Caco-2 (cell line): ENCODE data around the gene LUZP1. TPM values are rescaled to one million over a fixed set of nuclear protein-coding genes. Genes with fewer than 3 reads are reported as not detected.

ENCODE experiments used
- BruUV-seq: library from RNA; stranded (reverse); fragments of 400-500 nt; replicated peaks from 2 replicates; lab custom pipeline; 2021; lab: Mats Ljungman, UMichigan
- CTCF ChIA-PET: fragments of 300-600 bp; sonication (Branson Sonifier 250); formaldehyde crosslinking; loops from one replicate; lab custom pipeline; 2022; ENCODE audit warnings: antibody characterized with exemption; lab: Charles Lee
- POLR2A ChIA-PET: fragments of 300-600 bp; sonication (Branson Sonifier 250); formaldehyde crosslinking; loops from one replicate; lab custom pipeline; 2022; ENCODE audit warnings: antibody characterized with exemption; lab: Charles Lee
- DNase-seq, 2 experiments: peaks; one replicate each; pipeline versions ENCODE4 v3.0.0 to v3.0.0-alpha.2; 2020 to 2022
- H3K27me3 ChIP-seq: replicated peaks from 2 replicates; pipeline ENCODE4 v1.6.0; 2011; ENCODE audit warnings: low read length; ENCODE audit not compliant: control insufficient read depth, insufficient read depth
- H3K36me3 ChIP-seq: 2 replicates; pipeline ENCODE4 v1.5.1; 2011; ENCODE audit warnings: low read length; ENCODE audit not compliant: control insufficient read depth, insufficient read depth
- H3K4me1 ChIP-seq: fragments of 250-450 bp; sonication (Bioruptor Pico); 2 replicates; pipeline ENCODE4 v1.5.1; 2020; ENCODE audit warnings: mild to moderate bottlenecking
- H3K4me3 ChIP-seq: 2 replicates; pipeline ENCODE4 v1.5.1; 2011; ENCODE audit warnings: low read depth, mild to moderate bottlenecking, control low read depth, low read length
- H3K9me3 ChIP-seq: fragments of 250-450 bp; sonication (Bioruptor Pico); 2 replicates; pipeline ENCODE4 v1.5.1; 2020; ENCODE audit warnings: mild to moderate bottlenecking, moderate library complexity
- H3K27ac Mint-ChIP-seq: one replicate; pipeline ENCODE4 v1.8.0; 2022; ENCODE audit warnings: mixed read lengths; ENCODE audit not compliant: unreplicated experiment
- H3K27me3 Mint-ChIP-seq: one replicate; pipeline ENCODE4 v1.8.0; 2022; ENCODE audit warnings: mixed read lengths; ENCODE audit not compliant: insufficient read depth, unreplicated experiment
- H3K36me3 Mint-ChIP-seq: one replicate; pipeline ENCODE4 v1.8.0; 2022; ENCODE audit warnings: mild to moderate bottlenecking, mixed read lengths; ENCODE audit not compliant: insufficient read depth, unreplicated experiment
- H3K4me1 Mint-ChIP-seq: one replicate; pipeline ENCODE4 v1.8.0; 2022; ENCODE audit warnings: low read depth, mixed read lengths; ENCODE audit not compliant: unreplicated experiment
- H3K4me3 Mint-ChIP-seq: one replicate; pipeline ENCODE4 v1.8.0; 2022; ENCODE audit warnings: mild to moderate bottlenecking, moderate library complexity, mixed read lengths; ENCODE audit not compliant: unreplicated experiment
- H3K9me3 Mint-ChIP-seq: one replicate; pipeline ENCODE4 v1.8.0; 2022; ENCODE audit warnings: mixed read lengths; ENCODE audit not compliant: unreplicated experiment
- intact Hi-C: fragments of 100-400 bp; cut with micrococcal nuclease; formaldehyde crosslinking; loops from one replicate; pipeline ENCODE4 v1.10.0; 2022; ENCODE audit not compliant: unreplicated experiment
- total RNA-seq: library from RNA; stranded (reverse); gene quantifications from 2 replicates; pipeline ENCODE4 v1.2.3, GENCODE V29; 2022
- TF ChIP-seq, protein P1 (sequence below), 2 experiments: fragments of 200-600 bp in 1 of 2; IDR thresholded peaks; 1 replicate in 1 of 2; 2 replicates in 1 of 2; pipeline versions ENCODE4 v1.5.1 to v1.8.0; 2011 to 2022; ENCODE audit warnings: antibody characterized with exemption in 1 of 2, control low read depth in 1 of 2, inconsistent platforms in 1 of 2, low read depth in 1 of 2, low read length in 1 of 2, mild to moderate bottlenecking in 1 of 2, moderate library complexity in 1 of 2; ENCODE audit not compliant: insufficient read depth in 1 of 2, severe bottlenecking in 1 of 2, unreplicated experiment in 1 of 2

LUZP1 gene
- total RNA-seq, 1 experiment from 2014 or later: 20.6 TPM

DNA sequence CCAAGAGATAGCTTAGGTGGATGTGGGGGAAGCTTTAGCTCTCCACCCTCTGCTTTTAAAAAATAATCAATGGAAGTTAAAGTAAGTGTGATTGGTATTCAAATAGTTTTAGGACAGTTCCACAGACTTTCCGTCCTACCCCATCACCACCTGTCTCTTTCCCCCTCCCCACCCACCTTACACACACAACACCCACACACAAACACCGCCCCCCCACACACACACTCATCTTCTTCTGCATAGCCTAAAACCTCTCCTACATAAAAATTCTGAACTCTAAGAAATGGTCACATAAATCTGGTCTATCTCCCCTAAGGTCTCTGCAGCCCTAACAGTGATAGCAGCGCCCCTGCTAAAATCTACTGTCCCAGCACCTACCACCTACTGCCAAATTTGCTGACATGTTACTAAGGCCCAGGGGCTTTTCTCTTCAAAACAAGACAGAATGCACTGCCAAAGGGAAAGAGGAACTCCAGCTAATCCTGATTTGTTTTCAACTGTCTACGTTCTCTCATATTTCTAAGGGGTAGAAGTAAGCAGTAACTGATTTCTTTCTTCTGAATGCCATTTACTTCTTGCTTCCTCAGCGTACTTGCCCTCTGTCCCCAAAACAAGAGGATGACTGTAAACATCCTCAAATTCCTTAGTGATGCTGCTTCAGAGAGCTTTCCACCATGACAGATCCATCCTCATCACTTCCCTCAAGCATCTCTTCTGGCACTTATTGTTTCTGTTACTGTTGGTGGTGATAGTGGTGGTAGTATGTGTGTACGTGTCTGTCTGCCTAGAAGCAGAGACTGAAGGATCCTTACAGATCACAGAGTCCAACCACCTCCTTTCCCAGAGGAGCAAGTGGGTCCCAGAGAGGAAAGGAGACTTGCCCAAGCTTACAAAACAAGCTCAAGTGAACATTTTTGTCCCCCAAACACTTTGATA, 56.8 kb downstream of the LUZP1 start:
- H3K9me3 Mint-ChIP-seq: no peaks in the 10 kb centered on the region
- Histone ChIP-seq H3K9me3 (no peaks in the 10 kb centered on the region), H3K36me3 (no peaks in the 10 kb centered on the region), H3K4me1 (peaks cover 23% of the 10 kb centered on the region), H3K4me3 (no peak overlapping the region), H3K27me3 (no peaks in the 10 kb centered on the region)
- ChIA-PET CTCF (no interaction called here), POLR2A (no interaction called here)
- no peak overlapping the region for H3K4me3 Mint-ChIP-seq
- H3K4me1 Mint-ChIP-seq: peaks cover 26% of the 10 kb centered on the region
- H3K27me3 Mint-ChIP-seq: no peaks in the 10 kb centered on the region
- TF ChIP-seq, protein P1, sequence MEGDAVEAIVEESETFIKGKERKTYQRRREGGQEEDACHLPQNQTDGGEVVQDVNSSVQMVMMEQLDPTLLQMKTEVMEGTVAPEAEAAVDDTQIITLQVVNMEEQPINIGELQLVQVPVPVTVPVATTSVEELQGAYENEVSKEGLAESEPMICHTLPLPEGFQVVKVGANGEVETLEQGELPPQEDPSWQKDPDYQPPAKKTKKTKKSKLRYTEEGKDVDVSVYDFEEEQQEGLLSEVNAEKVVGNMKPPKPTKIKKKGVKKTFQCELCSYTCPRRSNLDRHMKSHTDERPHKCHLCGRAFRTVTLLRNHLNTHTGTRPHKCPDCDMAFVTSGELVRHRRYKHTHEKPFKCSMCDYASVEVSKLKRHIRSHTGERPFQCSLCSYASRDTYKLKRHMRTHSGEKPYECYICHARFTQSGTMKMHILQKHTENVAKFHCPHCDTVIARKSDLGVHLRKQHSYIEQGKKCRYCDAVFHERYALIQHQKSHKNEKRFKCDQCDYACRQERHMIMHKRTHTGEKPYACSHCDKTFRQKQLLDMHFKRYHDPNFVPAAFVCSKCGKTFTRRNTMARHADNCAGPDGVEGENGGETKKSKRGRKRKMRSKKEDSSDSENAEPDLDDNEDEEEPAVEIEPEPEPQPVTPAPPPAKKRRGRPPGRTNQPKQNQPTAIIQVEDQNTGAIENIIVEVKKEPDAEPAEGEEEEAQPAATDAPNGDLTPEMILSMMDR (IDR thresholded peaks at IDR 0.05; ENCODE audit: insufficient read depth in 1 of 2, low read depth in 1 of 2, low read length in 1 of 2, severe bottlenecking in 1 of 2, unreplicated experiment in 1 of 2): no peak
- no peaks in the 10 kb centered on the region for H3K36me3 Mint-ChIP-seq
- no peak for DNase-seq
- no peak overlapping the region for H3K27ac Mint-ChIP-seq
- no TSS peak for BruUV-seq
- intact Hi-C loops: no loop called here

DNA sequence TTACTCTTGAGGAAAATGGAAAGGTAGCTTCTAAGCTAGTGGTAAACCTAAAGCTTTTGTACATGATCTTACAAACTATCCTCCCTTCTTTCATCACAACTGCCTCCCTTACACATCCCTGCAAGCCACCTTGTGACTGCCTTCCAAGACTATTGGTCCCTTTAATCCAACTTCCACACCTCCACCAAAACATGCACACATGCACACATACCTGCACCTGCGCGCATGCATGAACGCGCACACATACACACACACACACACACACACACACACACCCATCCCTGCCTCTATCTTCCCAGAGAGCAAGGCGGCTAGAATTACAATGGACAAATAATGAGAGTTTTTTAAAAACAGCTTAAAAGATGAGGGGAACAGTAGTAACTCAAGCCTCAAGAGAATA, 58.3 kb downstream of the LUZP1 start:
- POLR2A ChIA-PET: no interaction called here

DNA sequence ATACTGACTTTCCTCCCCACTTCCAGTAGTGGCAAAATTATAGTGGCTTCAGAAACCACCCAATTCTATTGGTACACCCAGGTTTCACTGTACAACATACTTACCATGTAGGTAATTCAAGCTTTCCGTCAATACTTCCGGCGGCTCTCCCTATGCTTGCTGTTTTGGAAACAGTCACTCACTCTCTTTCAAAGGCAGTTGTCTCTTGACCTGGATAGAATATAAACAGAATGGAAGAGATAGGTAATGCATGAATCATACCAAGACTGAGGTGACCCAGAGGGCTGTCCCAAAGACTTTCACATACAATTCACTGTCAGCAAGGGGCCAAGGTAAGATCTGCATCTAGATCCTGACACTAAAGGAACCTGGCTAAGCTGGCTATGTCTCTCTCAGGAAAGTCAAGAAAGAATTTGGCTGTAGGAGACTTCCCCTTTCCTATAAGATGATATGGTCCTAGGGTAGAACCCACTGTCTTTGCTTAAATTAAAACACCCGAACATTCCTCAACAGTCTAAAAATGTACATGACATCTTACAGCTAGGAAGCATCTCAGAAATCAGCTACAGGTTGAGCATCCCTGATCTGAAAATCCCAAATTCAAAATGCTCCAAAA, 59.6 kb downstream of the LUZP1 start:
- no TSS peak for BruUV-seq
- peaks cover 4% of the 10 kb centered on the region; the same call in 1 of the 2 replicates for H3K4me1 ChIP-seq
- CTCF ChIA-PET: no interaction called here
- no peaks in the 10 kb centered on the region for H3K36me3 ChIP-seq
- H3K27me3 ChIP-seq: no peaks in the 10 kb centered on the region
- POLR2A ChIA-PET: no interaction called here
- H3K4me3 ChIP-seq: no peak overlapping the region
- Mint-ChIP-seq H3K4me3 (no peak overlapping the region), H3K27me3 (no peaks in the 10 kb centered on the region), H3K4me1 (peaks cover 19% of the 10 kb centered on the region), H3K9me3 (no peaks in the 10 kb centered on the region), H3K27ac (no peak overlapping the region), H3K36me3 (no peaks in the 10 kb centered on the region)
- intact Hi-C loops: no loop called here
- no peaks in the 10 kb centered on the region for H3K9me3 ChIP-seq
- no peak for DNase-seq
- TF ChIP-seq, protein P1 (IDR thresholded peaks at IDR 0.05; ENCODE audit: insufficient read depth in 1 of 2, low read depth in 1 of 2, low read length in 1 of 2, severe bottlenecking in 1 of 2, unreplicated experiment in 1 of 2): no peak

More for the DNA sequence above, 58.3 kb downstream of the LUZP1 start:
- peaks cover 19% of the 10 kb centered on the region for H3K4me1 Mint-ChIP-seq
- H3K9me3 Mint-ChIP-seq: no peaks in the 10 kb centered on the region
- H3K27me3 Mint-ChIP-seq: no peaks in the 10 kb centered on the region
- Histone ChIP-seq H3K27me3 (no peaks in the 10 kb centered on the region), H3K36me3 (no peaks in the 10 kb centered on the region), H3K9me3 (no peaks in the 10 kb centered on the region), H3K4me3 (no peak overlapping the region), H3K4me1 (peaks cover 16% of the 10 kb centered on the region)
- no peak for DNase-seq
- BruUV-seq: no TSS peak
- TF ChIP-seq, protein P1 (IDR thresholded peaks at IDR 0.05; ENCODE audit: insufficient read depth in 1 of 2, low read depth in 1 of 2, low read length in 1 of 2, severe bottlenecking in 1 of 2, unreplicated experiment in 1 of 2): no peak
- no peak overlapping the region for H3K4me3 Mint-ChIP-seq
- CTCF ChIA-PET: interaction anchor here (0.7 to 1.3 kb wide), 2 partner anchors 11 to 77 kb away, joined by 3 to 6 read pairs; no protein-coding TSS in a partner anchor
- H3K27ac Mint-ChIP-seq: no peak overlapping the region
- no peaks in the 10 kb centered on the region for H3K36me3 Mint-ChIP-seq
- intact Hi-C loops: no loop called here
